GM18498 (cell line): ENCODE results near the gene CTSL.
"Not testable (repeated sequence)": the region's sequence is repeated elsewhere in the genome, so short reads cannot be mapped to it uniquely, and the experiment has no call there.

Source experiments
- ATAC-seq: cut with Tn5 transposase; IDR thresholded peaks from one replicate; pipeline ENCODE4 v1.9.1; 2021; ENCODE audit warnings: mild to moderate bottlenecking, moderate library complexity; ENCODE audit not compliant: unreplicated experiment

Gene CTSL

DNA sequence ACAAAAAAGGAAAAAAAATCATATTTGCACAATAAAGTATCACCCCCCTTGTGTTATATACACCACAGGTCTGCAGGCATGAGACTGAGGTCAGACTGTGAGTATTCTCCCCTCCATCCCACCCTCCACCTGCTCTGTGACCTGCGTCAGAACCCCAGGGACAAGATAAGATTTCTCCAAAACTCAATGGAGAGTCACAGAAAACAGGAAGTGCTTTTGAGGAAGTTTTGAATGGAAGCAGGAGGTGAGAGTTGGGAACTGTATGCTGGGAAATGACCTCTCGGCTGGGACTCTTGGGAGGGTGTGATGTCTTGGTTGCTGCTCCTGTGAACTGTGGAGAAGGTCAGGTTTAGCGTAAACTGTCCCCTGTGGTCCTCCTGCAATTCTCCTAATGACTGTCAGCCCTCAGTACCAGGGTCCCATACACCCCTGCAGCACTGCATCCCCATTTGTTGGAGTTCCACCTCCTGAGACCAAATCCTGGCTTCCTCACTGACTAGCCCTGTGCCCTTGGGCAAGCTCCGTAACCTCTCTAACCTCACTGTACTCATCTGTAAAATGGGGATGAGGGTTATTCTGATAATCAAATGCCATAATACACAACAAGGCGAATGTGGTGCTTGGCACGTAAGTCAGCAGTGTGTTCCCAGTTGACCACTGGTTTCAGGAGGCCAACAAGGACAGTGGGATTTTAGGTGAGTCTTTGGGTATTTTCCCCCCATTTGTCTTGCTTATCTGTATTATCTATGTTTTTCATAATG is 6.9 kb upstream of the CTSL start:
- no peak for ATAC-seq

DNA sequence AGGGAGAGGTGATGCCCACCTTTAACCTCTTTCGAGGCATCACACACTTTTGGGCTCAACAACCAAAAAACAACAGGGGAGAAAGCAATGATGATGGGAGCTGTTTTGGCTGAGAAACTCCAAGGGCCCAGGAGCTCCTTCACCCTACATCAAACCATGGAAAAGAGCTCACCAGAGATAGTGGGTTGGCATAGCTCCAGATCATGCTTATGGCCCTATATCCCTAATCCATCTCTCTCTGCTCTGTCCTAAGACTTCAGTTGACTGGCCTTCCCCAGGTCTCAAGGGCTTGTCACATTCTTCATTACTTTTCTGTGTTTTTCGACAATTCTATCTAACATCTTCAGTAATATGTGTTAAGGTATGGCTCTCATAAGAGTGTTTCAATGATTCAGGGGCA is 5.7 kb upstream of the CTSL start:
- ATAC-seq, result no peak

DNA sequence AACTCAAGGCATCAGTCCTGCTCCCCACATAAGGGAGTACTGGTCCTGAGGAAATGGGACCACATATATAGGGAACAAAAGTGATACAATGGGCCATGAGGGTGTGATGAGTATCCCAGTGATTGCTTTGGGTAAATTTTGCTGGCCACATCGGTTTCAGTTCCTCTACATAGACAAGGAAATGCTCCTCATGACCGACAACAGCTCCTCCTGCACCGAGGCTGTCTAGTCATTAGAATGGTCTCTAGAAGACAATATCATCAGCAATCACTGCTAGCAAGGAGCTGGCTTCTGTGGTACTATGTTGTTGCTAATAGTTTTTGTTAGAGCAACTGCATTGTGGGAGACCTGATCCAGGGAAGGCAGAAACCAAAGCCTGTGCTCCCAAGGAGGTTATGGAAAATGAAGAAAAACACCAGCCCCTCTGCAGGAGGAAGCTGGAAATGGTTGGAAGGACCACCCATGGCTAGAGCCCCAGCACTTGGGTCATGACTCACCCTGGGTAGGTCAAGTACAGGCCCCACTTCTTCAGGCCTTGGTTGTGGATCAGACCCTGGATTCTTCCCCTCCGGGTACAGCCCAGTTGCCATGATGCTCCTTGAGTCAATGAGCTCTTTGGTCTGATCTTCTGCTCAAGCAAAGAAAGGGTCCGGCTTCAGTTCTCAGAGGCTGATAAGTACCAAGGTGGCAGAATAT is 3.4 kb upstream of the CTSL start:
- ATAC-seq, result no peak

DNA sequence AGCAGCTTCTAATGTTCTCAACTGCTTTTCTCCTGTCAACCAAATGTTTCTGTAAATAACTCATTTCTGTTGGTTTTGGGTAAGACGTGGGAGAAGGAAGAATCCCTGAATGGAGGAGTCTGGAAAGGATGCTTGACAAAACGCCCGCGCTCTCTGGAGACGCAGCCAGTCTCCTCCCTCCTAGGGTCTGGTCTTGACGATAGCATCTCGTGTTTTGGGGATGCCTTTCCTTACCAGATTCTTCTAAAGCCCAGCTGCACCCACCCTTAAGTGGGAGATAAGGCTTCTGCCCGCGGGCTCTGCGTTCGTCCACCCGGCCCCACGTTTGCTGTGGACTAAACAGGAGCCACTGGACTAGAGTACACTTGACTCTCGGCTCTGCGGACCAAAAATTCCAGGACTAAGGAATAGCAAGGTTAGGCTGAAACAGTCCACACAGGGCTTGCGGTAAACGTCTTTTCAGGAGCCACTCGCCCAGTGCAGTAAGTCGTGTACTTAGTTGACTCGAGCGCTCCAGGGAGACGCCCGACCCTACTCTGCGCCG is 491 bp upstream of the CTSL start:
- no peak for ATAC-seq

DNA sequence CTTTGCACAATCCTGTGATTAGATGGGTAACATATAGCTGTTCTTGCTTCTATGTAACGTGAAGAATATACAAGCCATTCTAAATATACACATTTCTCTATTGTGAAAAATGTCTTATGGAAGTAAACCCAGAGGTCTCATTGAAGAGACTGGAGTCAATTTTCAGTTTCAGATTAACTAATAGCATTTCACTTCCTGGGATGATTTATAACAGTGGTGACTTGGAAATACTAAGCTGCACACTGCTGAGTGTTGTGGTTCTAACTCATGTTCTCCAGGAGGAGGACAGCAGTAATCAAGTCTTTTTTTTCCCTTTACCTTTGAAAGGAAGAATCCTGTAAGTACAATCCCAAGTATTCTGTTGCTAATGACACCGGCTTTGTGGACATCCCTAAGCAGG is 3.3 kb downstream of the CTSL start:
- ATAC-seq, result no peak

DNA sequence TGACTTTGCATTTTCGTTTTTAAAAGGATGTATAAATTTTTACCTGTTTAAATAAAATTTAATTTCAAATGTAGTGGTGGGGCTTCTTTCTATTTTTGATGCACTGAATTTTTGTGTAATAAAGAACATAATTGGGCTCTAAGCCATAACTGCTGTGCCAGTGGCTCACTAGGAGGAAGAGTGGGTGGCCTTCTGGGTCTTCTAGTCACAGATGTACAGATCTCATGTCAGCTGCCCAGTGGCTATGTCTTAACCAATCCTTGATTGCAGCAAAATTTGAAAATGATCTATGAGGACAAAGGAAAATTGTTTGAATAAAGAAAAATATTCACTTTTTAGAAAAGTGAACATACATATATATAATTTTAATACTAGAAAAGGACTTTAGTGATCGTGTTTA is 5.4 kb downstream of the CTSL start:
- ATAC-seq, result no peak

DNA sequence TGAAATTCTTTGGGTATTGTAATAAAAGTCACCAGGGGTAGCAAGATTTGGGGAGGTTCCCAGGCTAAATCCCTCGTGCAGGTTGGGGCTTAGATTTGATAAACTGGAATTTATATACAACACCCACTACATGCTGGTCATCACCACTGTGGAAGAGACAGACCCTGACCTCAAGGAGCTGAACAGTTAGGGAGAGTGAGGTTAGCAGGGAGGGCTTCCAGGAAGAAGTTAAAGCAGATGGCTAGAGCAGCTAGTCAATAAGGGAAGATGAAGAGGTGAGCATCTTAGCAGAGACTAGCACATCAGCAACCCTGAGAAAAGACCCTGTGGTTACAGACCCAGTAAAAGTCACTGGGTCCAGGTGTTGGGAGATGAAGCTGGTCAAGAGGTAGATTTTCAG is 6.4 kb downstream of the CTSL start:
- no peak for ATAC-seq

DNA sequence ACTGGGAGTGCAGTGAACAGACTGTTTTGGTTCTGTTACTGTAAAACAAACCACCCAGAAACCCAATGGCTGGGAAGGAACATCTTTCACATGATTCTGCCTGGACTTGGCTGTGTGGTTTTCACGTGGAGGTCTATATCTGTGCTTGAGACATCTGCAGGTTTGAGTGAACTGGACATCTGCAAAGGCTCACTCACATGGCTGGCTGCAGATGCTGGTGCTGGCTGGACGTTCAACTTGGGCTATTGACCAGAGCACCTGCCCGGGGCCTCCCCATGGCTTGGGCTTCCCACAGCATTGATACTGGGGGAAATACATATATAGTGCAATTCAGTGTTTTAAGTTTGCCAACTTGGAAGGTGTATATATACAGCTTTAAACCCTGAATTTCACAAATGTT is 6.8 kb downstream of the CTSL start:
- ATAC-seq, result no peak

DNA sequence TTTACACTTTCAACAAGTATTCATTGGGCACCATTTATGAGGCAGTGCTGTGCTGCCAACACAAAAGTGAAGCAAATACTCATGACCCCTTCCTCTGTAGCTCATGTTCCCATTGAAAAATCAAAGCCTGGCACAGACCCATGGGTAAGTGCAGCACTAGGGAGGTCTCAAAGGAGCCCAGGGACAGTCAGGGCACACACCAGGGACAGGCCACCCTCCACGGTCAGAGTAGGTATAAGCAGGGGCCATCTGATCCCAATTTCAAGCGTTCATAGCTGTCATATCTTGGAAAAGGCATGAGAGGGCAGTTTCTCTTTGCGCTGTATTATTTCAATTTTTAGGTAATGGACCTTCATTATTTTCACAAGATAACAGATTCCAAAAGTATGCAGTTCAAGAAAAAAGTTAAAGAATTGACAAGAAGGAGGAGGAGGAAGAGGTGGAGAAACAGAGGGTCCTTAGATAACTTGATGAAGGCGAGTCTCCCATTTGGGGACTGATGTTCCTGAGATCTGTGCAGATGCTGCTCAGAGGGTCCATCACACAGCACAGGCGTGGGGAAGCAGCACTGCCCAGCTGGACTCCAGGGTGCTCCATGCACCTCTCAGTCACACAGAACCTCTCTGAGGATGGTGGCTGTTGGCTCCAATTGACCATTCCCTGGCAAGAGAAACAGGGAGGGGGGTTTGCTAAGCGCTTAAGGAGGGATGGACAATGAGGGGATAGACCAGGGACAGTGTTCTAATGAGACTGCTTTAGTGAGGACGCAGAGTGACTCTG is 7.5 kb downstream of the CTSL start:
- no peak for ATAC-seq

DNA sequence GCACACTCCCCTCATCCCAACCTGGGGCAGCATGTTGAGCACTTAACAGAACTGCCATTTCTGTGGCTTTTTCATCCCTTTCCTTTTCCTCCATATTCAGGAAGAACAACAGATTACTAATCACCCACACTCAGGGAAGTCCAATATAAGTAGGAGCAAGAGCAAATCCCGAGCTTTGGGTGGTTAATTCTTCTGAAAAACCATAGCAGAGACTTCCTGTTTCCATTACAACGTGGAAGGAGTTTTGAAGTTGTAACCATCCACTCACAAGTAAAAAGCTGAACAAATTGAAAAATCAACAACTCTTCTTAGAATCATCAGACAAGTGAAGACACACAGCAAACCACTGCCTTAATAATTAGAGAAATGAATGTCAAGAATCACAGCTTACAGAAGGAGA is 8.2 kb downstream of the CTSL start:
- ATAC-seq, result no peak

DNA sequence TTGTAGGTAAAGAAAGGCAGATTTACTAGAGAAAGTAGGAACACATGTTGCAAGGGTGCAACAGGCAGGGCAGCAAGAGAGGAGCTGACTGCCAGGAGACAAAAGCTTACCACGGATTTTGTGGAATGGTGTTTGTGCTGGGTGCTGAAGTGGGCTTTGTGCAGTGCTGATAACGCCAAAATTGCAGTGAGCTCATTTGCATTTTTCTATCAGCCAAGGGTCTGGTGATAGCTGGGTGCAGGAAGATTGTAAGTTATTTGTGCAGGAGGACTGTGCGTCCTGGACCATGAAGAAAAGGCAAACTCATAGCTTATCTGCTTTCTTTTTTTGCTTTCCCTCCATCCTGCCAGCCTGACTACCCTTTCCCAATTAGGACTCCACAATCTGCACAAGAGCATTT is 13.6 kb downstream of the CTSL start:
- no peak for ATAC-seq

DNA sequence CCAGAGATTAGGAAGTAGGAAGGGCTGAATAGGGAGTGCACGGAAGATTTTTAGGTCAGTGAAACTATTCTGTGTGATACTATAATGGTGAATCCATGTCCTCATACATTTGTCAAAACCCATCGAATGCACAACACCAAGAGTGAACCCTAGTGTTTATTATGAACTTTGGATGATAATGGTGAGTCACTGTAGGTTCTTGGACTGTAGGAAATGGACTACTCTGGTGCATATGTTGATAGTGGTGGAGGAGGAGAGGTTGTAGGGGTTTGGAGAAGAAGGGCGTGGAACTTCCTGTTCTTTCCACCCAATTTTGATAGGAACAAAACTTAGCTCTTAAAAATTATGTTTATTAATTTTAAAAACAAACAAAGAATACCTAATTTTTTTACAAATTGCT is 14.3 kb downstream of the CTSL start:
- ATAC-seq, result no peak

DNA sequence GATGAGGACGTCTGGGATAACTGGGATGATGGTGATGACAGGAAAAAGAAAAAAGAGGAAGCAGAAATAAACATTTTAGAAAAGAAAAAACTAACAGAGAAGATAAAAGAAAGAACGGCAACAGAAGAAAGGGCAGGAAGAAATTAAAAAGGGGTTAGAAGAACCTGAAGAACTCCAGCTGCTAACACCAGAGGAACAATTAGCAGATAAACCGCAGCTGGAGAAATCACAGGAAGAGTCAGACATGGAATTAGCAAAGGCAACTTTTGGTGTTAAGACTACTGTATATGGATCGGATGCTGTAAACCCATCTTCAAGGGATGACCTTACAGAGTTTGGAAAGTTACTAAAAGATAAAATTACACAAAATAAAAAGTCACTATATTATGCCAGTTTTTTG is 15.4 kb downstream of the CTSL start:
- ATAC-seq, result no peak

DNA sequence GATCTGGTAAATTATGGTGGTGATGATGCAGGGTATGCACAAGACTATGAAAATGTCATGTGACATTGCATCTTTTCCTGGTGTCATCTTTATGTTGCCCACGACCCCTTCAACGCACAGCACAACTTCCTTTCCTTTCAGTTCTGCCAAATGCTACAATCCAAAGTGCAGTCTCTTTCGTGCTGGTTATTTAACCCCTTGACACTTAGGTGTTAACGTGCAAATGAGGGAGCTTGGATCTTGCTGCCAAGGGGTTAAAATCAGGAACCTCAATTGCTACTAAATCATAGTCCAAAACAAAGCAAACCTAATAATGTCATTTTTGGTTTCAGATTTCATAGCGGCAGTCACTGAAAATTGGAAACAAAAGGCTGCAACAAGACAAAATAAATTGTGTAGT is 16.0 kb downstream of the CTSL start:
- no peak for ATAC-seq

DNA sequence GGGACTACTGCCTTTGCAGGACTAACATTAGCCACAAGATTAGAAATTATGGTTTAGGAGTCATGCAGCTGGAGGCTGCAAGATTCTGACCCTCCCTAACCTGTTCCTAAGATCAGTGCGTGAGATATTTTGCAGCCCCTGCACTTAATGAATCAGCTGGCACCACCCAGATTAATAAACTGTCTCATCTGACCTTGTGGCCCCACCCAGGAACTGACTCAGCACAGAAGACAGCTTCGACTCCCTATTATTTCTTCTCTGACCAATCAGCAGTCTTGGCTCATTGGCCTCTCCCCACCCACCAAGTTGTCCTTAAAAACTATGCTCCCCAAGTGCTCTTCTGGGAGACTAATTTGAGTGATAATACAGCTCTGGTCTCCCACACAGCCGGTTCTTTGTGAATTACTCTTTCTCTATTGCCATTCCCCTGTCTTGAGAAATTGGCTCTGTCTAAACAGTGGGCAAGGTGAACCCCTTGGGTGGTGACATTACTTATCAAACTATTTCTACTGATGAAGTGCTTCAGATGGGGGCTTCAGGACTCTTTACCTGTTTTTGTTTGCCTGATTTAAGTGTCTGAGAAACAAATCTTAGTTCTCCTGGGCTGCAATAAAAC is 17.0 kb downstream of the CTSL start:
- no peak for ATAC-seq

DNA sequence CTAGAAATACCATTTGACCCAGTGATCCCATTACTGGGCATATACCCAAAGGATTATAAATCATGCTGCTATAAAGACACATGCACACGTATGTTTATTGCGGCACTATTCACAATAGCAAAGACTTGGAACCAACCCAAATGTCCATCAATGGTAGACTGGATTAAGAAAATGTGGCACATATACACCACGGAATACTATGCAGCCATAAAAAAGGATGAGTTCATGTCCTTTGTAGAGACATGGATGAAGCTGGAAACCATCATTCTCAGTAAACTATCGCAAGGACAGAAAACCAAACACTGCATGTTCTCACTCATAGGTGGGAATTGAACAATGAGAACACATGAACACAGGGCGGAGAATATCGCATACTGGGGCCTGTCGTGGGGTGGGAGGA is 18.3 kb downstream of the CTSL start:
- ATAC-seq, result not testable (repeated sequence)

DNA sequence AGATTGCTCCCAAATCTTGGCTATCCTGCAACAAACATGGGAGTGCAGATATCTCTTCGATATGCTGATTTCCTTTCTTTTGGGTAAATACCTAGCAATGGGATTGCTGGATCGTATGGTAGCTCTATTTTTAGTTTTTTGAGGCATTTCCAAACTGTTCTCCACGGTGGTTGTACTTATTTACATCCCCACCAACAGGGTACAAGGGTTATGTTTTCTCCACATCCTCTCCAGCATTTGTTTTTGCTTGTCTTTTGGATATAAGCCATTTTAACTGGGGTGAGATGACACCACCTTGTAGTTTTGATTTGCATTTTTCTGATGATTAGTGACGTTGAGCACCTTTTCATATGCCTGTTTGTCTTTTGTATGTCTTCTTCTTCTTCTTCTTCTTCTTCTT is 20.3 kb downstream of the CTSL start:
- no peak for ATAC-seq

DNA sequence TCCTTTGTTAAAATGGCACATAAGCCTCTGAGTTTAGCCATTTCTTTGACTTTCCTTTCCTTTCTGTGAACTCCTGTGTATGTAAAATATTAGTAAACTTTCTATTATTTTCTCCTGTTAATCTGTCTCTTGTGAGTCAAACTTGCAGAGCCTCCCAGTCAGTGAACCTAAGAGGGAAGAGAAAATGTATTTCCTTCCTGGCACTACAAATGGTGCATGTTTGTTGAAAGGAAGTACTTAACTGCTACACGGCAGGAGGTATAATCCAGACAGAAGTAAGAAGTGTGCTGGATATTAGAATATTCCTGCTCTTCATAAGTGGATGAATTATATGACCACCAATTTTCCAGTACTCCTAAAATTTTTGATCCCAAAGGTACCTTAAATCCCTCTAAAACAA is 23.0 kb downstream of the CTSL start:
- no peak for ATAC-seq

DNA sequence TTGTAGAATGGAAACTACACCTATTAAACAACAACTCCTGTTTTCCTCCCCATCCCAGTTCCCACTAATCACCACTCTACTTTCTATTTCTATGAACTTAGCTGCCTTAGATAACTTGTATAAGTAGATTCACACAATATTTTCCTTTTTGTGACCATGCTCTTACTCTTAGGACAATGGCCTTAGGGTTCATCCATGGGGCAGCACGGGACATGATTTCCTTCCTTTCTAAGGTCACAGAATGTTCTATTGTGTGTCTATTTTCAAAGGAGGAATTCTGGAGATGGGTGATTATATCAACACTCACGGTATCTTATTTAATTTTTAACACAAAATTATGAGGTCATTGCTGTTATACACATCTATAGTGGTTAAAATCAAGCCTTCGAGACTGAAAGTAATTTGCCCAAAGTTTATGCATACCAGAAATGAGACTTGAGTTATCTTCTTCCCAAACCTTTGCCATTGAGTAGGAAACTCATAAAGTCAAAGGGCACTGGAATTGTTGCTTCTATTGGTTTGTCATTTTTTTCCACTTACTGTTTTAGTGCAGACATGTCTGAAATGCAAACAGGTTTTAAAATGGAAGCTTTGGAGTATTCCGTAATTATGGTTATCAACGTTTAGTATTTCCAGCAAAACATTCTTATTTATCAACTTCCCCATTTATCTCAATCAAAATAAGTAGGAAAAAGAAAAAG is 23.6 kb downstream of the CTSL start:
- ATAC-seq, result no peak

DNA sequence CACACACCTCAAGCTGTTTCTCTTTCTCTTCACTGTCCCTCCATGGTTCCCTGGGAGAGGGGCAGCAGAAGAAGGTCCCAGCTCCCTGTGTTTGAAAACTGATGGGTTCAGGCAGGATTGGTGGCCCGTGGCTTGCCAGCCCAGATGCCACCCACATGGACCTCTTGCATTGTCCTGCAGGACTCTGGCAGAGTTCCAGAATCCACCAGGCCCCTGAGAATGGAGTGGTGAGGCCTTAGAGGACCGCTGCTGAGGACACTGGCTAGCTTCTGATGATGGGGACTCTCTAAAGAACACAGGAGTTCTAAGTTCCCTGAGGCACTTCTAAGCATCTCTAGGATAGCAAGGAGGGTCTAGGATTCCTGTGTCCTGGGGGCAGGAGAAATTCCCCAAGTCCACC is 24.8 kb downstream of the CTSL start:
- no peak for ATAC-seq

DNA sequence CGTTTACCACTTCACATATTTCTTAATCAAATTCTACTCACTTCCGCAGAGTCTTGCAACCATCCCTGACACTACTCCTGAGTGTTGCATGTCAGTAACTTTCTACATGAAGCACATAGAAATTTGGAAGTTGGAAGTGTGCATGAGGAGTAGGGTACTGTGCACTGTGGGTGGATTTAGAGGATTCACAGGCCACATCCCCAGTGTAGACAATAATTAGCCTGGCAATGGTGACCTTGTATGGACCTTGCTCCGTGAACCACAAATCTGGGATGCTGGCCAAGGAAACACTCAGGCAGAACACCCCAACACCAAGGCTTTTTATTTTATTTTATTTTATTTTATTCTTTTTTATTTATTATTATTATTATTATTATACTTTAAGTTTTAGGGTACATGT is 25.5 kb downstream of the CTSL start:
- no peak for ATAC-seq
